Mesothelial cell of epicardium (in vitro differentiated cells): ENCODE measurements around the gene TRRAP. TPM values are rescaled to one million over a fixed set of nuclear protein-coding genes. Genes with fewer than 3 reads are reported as not detected.

Experiments used
- DNase-seq, 2 experiments: peaks; one replicate each; pipeline ENCODE4 v3.0.0; 2021; ENCODE audit warnings: low spot score in 2 of 2; ENCODE audit not compliant: unreplicated experiment in 2 of 2
- H3K27ac Mint-ChIP-seq: 2 replicates; pipeline ENCODE4 v1.8.0; 2021; ENCODE audit warnings: mixed read lengths
- H3K27me3 Mint-ChIP-seq: 2 replicates; pipeline ENCODE4 v1.8.0; 2021; ENCODE audit warnings: low read depth, mixed read lengths
- H3K36me3 Mint-ChIP-seq: 2 replicates; pipeline ENCODE4 v1.8.0; 2021; ENCODE audit warnings: mixed read lengths
- H3K4me1 Mint-ChIP-seq: 2 replicates; pipeline ENCODE4 v1.8.0; 2021; ENCODE audit warnings: mixed read lengths
- H3K4me3 Mint-ChIP-seq: 2 replicates; pipeline ENCODE4 v1.8.0; 2021; ENCODE audit warnings: mild to moderate bottlenecking, moderate library complexity, mixed read lengths
- H3K9me3 Mint-ChIP-seq: 2 replicates; pipeline ENCODE4 v1.8.0; 2021; ENCODE audit warnings: mixed read lengths
- total RNA-seq: library from RNA; stranded (reverse); gene quantifications from 3 replicates; pipeline ENCODE4 v1.2.1, GENCODE V29; 2021
- TF ChIP-seq, protein P1 (sequence below): fragments of 200-600 bp; sonication (generic); IDR thresholded peaks from one replicate; pipeline ENCODE4 v1.5.0; 2021; ENCODE audit warnings: antibody characterized with exemption; ENCODE audit not compliant: unreplicated experiment

Gene TRRAP
- total RNA-seq, 1 donor from 2014 or later, result 82.9 TPM

DNA sequence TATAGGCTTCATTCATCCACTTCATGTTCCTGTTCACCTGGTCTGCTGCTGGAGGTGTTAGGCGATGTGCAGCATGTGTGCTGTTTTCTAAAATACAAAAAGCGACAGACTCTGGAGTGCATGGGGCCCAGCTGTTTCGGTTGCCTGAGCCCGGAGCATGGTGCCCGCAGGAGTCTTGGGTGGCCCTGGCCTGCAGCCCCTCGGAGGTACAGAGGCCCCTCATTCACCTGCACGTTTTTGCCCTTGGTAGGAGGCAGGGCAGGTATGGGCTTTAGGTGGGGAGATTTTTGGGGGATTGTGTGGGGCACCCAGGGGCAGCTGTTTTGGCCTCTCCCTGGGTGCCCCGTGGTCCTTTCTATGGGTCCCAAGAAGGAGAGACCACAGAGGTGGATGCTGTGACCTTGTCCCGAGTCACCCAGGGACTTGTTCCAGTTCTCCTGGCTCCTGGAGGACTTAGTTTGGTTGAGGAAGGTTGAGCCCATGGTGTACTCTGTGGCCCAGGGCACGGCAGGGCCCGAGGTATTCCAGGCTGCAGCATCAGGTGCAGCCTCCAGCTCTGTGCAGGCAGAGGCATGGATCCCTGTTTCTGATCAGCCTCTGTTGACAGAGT lies 130.7 kb downstream of the TRRAP start:
- TF ChIP-seq, protein P1, sequence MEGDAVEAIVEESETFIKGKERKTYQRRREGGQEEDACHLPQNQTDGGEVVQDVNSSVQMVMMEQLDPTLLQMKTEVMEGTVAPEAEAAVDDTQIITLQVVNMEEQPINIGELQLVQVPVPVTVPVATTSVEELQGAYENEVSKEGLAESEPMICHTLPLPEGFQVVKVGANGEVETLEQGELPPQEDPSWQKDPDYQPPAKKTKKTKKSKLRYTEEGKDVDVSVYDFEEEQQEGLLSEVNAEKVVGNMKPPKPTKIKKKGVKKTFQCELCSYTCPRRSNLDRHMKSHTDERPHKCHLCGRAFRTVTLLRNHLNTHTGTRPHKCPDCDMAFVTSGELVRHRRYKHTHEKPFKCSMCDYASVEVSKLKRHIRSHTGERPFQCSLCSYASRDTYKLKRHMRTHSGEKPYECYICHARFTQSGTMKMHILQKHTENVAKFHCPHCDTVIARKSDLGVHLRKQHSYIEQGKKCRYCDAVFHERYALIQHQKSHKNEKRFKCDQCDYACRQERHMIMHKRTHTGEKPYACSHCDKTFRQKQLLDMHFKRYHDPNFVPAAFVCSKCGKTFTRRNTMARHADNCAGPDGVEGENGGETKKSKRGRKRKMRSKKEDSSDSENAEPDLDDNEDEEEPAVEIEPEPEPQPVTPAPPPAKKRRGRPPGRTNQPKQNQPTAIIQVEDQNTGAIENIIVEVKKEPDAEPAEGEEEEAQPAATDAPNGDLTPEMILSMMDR, result no peak
- no peaks in the 10 kb centered on the region for H3K27me3 Mint-ChIP-seq
- H3K4me1 Mint-ChIP-seq, result no peaks in the 10 kb centered on the region
- no peaks in the 10 kb centered on the region for H3K9me3 Mint-ChIP-seq
- H3K4me3 Mint-ChIP-seq, result no peak overlapping the region
- peaks cover 57% of the 10 kb centered on the region for H3K36me3 Mint-ChIP-seq
- DNase-seq, result no peak
- H3K27ac Mint-ChIP-seq, result no peak overlapping the region

DNA sequence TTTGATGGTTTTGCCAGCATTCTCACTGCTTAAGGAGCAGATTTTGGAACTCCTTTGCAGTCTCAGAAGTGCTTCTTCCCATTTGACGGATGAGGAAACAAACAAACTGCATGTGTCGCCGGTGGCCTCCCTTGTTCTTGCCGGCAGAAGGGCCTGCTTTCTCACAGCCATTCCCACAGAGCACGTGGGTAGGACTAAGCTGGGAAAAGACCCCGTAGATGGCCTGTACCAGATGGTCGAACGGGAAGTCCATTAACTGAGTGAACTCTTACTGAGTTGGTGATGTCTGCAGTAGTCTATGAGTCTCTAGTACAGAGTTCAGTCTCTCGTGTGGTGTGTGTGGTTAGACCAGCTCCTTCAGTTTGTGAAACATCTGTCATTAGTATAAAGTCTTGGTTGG lies 131.9 kb downstream of the TRRAP start:
- no peak overlapping the region for H3K4me3 Mint-ChIP-seq
- H3K36me3 Mint-ChIP-seq, result peaks cover 59% of the 10 kb centered on the region
- no peak overlapping the region for H3K27ac Mint-ChIP-seq
- H3K4me1 Mint-ChIP-seq, result no peaks in the 10 kb centered on the region
- no peaks in the 10 kb centered on the region for H3K9me3 Mint-ChIP-seq
- H3K27me3 Mint-ChIP-seq, result no peaks in the 10 kb centered on the region
- no peak for DNase-seq
- TF ChIP-seq, protein P1, result no peak

DNA sequence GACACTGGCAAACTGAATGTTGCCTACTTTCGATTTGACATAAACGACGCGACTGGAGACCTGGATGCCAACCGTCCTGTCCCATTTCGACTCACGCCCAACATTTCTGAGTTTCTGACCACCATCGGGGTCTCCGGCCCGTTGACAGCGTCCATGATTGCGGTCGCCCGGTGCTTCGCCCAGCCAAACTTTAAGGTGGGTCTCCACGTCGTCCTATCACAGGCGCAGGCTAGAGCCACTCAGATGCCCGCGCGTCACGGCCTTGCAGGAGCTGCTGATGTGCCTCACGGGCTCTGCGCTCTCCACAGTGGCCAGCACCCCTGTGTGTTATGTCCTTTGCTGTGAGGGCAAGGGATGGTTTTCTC lies 133.0 kb downstream of the TRRAP start:
- Mint-ChIP-seq H3K27me3 (no peaks in the 10 kb centered on the region), H3K36me3 (peaks cover 63% of the 10 kb centered on the region), H3K27ac (no peak overlapping the region), H3K4me3 (no peak overlapping the region), H3K9me3 (peaks cover 6% of the 10 kb centered on the region), H3K4me1 (no peaks in the 10 kb centered on the region)
- TF ChIP-seq, protein P1, result no peak
- DNase-seq, result peak in 1 of 2 experiments; percentile 14

DNA sequence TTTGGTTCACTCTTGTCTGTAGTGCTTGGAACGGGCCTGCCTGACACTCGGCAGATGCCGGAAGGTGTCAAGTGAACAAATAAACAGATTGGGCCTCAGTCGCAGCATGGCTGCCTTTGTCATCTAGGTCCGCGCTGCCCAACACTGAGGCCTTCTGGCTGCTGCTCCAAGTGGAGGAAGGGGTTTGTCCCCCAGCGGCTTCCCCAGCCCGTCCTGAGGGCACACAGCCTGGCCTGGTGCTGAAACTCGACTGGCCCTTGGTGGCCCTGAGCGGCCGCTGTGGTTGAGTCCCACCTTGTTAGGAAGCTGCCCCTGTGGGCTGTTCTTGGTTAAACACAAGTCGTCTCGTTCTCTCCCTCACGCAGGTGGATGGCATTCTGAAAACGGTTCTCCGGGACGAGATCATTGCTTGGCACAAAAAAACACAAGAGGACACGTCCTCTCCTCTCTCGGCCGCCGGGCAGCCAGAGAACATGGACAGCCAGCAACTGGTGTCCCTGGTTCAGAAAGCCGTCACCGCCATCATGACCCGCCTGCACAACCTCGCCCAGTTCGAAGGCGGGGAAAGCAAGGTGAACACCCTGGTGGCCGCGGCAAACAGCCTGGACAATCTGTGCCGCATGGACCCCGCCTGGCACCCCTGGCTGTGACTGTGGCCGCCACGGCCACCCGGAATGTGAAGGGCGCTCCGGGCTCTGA lies 133.5 kb downstream of the TRRAP start:
- Mint-ChIP-seq H3K4me3 (no peak overlapping the region), H3K27ac (no peak overlapping the region), H3K27me3 (no peaks in the 10 kb centered on the region), H3K9me3 (peaks cover 11% of the 10 kb centered on the region), H3K36me3 (peaks cover 63% of the 10 kb centered on the region), H3K4me1 (no peaks in the 10 kb centered on the region)
- TF ChIP-seq, protein P1, result no peak
- peak in 1 of 2 experiments; percentile 26 for DNase-seq

DNA sequence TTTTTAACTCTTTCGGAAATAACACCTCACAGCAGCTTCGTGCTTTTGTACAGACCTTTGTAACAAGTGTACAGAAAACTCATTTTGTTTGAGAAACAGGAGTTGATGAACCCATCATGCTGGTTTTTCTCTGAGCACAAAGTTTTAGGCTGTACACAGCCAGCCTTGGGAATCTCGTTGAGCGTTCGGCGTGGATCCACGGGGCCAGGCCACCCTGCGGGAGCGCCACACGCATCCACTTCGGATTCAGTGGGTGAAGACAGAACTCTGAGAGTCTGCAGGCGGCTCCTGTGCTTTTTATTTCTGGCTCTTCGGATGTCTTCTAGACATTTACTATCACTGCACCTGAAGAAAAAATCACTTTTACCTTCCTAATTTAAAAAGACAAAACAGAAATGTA lies 134.4 kb downstream of the TRRAP start:
- Mint-ChIP-seq H3K36me3 (peaks cover 62% of the 10 kb centered on the region), H3K27ac (no peak overlapping the region), H3K4me3 (no peak overlapping the region), H3K27me3 (no peaks in the 10 kb centered on the region), H3K9me3 (peaks cover 12% of the 10 kb centered on the region), H3K4me1 (no peaks in the 10 kb centered on the region)
- DNase-seq, result no peak
- TF ChIP-seq, protein P1, result no peak
